HG02678 (cell line): Measurements from ENCODE around the gene TCEA2.
"Not testable (repeated sequence)": the region's sequence is repeated elsewhere in the genome, so short reads cannot be mapped to it uniquely, and the experiment has no call there.

ENCODE experiments used
- ATAC-seq: cut with Tn5 transposase; IDR thresholded peaks from one replicate; pipeline ENCODE4 v1.9.1; 2021; ENCODE audit warnings: mild to moderate bottlenecking, moderate library complexity; ENCODE audit not compliant: unreplicated experiment

The TCEA2 gene

GRCh38 chr20:64106435-64106961, 43.5 kb downstream of the TCEA2 start:
- ATAC-seq, result no peak

DNA sequence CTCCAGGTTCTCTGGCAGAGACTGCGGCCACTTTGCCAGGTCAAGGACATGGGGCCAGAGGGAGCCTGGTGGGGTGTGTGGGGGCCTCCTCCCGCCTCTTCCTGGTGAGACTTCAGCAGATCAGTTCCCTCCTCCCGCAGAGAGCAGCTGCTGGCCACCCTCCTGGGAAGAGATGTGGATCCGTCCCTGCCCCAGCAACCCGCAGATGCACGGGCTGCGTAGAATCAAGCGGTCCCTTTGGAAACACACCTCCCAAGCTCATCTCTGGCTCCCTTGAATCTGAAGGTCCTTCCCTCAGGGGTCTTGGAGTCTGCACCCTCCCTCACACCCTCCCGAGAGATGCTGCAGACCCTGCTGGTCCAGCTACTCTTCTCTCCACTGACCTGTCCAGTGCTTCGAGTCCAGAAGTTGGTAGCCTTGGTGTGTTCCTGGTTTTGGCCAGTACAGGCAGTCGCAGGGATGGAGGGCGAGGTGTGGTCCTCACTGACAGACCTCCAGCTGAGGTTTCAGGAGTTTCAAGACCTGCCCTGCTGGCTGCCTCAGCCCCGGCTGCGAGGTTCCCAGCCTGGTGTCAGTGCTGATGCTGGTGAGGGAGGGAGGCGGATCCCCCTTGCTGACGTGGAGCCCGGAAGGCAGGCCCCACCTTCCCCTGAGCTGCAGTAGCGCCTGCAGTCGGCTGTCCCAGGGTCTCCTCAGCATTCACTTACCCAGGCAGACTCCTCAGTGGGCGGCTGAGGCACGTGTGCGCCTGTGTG, 44.2 kb downstream of the TCEA2 start, which contains the start of gene NPBWR2:
NPBWR2 (minus strand) TSS at position 585 of the 755 bp plus-strand sequence. CDS start 734 bp downstream, outside the sequence.
- no peak for ATAC-seq

GRCh38 chr20:64107736-64108457, 44.9 kb downstream of the TCEA2 start:
- no peak for ATAC-seq

DNA sequence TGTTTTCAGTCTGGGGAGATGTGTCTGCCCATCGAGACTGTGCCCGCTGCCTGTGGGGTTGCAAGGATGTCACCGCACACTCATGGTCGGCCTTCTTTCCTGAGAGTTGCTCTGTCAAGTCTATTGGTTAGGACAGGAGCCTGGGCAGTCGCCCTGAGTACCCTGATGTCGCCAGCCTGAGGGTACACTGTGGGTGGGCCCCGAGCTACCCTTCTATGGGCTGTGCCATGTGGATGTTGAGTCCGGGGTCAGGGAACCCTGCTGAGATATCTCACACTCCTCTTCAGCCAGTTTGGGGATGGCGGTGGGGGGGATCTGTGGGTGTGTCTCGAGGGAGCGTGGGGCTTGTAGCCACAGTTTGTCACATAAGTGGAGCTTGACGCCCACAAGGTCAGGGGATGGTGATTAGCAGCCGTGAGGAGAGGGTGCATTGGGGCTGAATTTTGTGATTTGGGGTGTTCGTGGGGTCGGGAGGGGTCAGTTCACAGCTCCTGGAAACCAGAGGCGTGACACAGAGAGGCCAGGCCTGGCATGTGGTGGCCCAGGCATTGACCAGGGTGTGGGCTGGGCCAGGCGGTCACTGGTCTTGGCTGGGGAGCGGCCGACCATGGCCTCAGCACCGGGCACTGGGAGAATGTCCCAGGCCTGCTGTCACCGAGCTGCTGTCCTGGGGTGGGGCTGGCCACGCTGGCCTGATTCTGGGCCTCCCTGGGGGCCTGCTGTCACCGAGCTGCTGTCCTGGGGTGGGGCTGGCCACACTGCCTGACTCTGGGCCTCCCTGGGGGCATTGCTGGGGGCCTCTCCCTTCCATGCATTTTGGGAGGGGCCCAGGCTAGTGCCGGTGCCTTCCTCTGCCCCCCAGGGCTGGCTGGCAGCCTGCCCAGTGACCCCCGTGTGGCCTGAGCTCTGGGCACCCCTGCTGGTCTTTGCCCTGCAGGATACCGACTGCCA, 46.0 kb downstream of the TCEA2 start:
- ATAC-seq, result no peak

DNA sequence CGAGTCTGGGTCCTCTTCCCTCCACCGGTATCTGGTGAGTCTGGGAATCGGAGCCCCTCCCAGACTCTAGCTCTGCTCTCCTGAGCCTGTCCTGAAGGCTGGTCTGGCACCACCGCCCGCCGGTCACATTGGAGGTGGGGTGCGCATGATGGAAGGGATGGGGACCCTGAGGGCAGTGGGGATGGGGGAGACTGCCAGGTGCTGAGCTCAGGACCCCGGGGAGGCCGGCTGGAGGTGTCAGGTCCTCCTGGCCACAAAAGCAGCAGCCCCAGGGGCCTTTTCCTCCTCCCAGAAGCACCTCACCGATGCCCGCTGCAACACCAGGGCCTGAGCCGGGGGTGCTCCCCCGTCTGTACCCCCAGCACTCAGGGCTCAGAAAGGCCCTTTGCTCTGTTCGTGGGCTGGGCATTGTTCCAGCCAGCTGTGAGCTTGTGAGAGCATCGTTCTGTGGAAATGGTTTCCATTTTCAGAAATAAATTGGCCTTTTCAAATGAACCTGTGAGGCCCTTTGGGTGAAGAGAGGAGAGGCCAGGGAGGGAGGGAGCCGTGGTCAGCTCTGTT, 46.9 kb downstream of the TCEA2 start:
- no peak for ATAC-seq

- ATAC-seq, result no peak
Observed at GRCh38 chr20:64110411-64111068, 47.5 kb downstream of the TCEA2 start.

DNA sequence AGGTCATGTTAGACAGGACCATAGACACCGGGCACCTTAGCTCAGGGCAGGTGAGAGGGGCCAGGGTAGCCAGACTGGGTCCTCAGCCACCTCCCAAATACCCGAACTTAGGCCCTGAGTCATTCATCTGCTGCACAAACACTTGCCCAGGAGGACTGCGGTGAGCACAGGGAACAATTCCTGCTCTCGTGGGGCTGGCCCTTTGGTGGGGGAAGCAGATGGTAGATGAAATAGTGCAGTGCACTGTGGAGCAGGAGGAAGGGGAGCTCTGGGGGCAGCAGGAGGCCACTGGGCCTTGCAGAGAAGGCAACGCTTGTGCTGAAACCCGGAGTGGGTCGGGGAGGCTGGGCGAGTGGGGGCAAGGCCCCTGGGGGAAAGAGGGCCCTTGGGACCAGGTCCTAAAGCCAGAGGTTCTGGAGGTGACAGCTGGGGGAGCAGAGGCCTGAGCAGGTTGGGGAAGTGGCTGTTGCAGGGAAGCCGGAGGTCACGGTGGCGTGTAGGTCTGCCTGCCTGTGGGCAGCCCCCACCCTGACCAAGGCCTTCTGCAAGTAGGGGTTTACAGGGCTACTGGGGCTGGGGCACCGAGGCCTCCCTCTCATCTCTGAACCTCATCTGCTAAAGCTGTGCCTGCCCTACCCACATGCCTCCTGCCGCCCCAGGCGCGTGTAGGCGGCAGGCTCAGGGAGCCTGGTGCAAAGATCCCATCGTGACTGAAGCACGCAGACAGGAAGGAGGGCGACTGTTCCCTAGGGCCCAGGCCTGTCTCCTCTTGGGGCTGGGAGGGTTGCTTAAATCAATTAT, 49.0 kb downstream of the TCEA2 start:
- no peak for ATAC-seq

GRCh38 chr20:64112691-64113443, 49.9 kb downstream of the TCEA2 start:
- no peak for ATAC-seq

- ATAC-seq, result no peak
Observed at GRCh38 chr20:64113444-64113775, 50.4 kb downstream of the TCEA2 start.

DNA sequence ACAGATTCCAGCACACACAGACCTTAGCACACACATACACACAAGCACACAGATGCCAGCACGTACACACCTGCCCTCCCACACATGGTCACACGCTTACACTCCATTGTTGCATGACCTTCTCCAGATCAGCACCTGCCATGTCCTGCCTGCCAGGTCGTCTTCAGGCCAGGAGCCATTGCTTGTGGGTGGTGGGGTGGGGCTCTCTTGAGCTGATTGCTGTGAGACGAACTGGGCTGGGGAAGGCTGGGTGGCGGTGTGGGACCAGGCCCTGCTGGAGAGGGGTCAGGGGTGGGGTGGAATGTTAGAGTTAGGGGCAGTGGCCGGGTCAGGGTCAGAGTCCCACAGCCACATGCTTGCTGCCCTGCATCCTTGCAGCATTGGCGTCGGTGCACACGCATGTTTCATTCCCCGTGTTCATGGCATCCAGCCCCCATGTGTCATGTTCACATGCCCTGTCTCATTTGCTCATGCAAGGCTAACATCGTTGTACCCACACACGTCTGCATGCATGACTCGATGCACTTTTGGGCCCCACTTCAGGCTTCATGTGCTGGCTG, 50.9 kb downstream of the TCEA2 start:
- ATAC-seq, result no peak

DNA sequence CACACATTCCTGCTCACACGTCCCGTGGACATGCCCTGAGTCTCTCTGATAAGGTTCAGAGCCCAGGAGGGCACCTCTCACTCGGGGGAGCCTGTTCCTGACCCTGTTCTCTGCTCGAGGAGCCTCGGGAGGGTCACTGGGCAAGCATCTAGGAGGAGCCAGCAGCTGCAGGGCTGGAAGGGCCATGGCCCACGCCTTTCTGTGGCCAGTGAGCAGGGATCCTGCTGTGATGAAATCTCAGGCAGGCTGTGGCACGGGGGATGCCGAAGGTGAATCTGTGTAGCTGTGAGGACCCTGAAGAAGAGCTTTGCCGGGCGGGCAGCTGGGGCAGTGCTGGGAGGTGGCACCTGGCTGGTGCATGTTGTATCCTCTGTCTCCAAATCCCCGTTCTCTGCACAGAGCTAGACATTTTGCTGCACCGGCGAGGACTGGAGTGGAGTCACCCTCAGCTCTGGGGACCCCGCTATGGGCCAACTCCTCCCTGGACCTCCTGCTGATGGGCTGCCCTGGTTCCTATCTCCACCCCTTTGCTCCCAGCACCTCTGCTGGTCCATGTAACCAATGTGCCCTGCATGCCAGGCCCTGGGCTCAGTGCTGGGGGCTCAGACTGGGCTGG, 51.5 kb downstream of the TCEA2 start:
- ATAC-seq, result no peak

- no peak for ATAC-seq
Observed at GRCh38 chr20:64115171-64115911, 52.3 kb downstream of the TCEA2 start.

DNA sequence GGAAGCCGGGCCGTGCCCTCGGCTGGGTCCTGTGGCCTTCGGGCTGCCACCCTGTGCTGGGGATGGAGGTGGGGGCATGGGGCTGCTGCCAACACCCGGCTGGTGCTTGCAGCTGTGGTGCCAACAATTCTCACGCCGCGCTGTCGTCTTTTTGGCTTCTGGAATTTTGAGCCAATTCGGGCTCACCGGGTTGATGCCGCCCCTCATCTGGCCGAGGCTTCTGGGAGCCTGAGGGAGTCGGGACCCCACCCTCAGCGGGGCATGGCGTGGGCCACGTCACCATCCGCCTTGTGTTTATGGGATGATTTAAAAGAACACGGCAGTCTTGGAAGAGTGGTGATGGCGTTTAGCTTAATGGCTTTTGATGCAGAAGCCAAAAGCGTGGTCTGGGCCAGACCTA, 53.0 kb downstream of the TCEA2 start:
- no peak for ATAC-seq

DNA sequence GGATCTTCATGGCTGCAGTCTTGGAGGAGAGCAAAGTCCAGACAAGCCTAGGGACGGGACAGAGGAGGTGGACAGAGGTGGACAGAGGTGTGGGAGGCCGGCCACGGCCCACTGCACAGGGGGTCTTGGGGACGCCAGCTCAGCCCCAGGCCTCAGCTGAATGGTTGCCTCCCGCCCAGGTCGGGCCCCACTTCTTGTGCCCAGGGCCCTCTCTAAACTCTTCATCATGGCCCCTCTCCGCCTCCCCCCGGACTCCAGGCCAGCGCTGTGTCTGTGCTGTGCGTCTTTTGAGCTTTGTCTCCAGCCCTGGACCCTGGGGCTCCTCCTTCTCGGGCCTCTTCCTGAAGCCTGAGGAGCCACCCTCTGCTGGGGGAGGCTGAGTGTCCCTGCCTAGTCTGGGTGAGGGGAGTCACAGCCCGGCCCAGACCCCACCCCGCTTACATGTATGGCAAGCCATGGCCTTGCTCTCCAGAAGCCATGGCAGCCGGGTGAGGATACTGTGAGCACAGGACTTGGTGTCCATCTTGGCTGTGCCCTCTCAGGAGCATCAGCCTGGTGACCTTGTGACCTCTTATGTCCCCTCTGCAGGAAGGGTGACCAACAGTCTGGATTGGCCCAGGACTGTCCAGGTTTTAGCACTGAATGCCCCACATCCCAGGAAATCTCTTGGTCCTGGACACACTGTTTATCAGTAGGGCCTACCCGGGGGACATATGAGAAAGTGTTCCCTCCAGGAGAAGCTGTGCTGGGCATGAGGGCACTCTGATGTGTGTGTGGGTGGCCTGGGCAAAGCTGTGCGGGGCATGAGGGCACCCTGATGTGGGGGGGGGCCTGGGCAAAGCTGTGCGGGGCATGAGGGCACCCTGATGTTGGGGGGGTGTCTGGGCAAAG, 53.8 kb downstream of the TCEA2 start:
- ATAC-seq, result no peak

DNA sequence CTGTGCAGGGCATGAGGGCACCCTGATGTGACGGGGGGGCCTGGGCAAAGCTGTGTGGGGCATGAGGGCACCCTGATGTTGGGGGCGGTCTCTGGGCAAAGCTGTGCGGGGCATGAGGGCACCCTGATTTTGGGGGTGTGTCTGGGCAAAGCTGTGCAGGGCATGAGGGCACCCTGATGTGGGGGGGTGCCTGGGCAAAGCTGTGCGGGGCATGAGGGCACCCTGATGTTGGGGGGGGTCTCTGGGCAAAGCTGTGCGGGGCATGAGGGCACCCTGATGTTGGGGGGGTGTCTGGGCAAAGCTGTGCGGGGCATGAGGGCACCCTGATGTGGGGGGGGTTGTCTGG, 54.4 kb downstream of the TCEA2 start:
- not testable (repeated sequence) for ATAC-seq

- ATAC-seq, result no peak
Observed at GRCh38 chr20:64119301-64119680, 56.3 kb downstream of the TCEA2 start.
